ENCODE results near the gene SYP.

GRCh38 chrX:49230500-49231232 lies 30.7 kb upstream of the SYP start:
- TF ChIP-seq CTCF (IDR thresholded peaks at IDR 0.05; ENCODE audit: insufficient read depth, low read depth, low read length) (no peak), EZH2 (IDR thresholded peaks at IDR 0.05; ENCODE audit: insufficient read depth, low read length) (no peak)
